Mesendoderm (in vitro differentiated cells): Measurements from ENCODE around the gene CREB3L1.
A peak's percentile ranks its signal among the peaks of the same experiment; 100 is the strongest.

Source experiments
- DNase-seq: peaks from one replicate; pipeline ENCODE4 v3.0.0; 2013
- H2AK5ac ChIP-seq: 2 replicates; pipeline ENCODE4 v1.6.1; 2013; ENCODE audit warnings: low read length, inconsistent platforms
- H2BK120ac ChIP-seq: 2 replicates; pipeline ENCODE4 v1.6.1; 2013; ENCODE audit warnings: low read depth, mild to moderate bottlenecking, low read length, moderate library complexity, mixed read lengths
- H2BK15ac ChIP-seq: replicated peaks from 2 replicates; pipeline ENCODE4 v1.6.1; 2013; ENCODE audit warnings: low read depth, mild to moderate bottlenecking, moderate library complexity
- H2BK5ac ChIP-seq: 2 replicates; pipeline ENCODE4 v1.6.1; 2013; ENCODE audit warnings: low read length, inconsistent platforms
- H3K18ac ChIP-seq: 2 replicates; pipeline ENCODE4 v1.6.1; 2013; ENCODE audit warnings: mild to moderate bottlenecking, low read length, mixed read lengths
- H3K23ac ChIP-seq: one replicate; pipeline ENCODE4 v1.6.1; 2013; ENCODE audit warnings: low read length
- H3K27ac ChIP-seq: 2 replicates; pipeline ENCODE4 v1.5.1; 2013; ENCODE audit warnings: low read depth, mild to moderate bottlenecking, inconsistent platforms, low read length, moderate library complexity
- H3K27me3 ChIP-seq: 2 replicates; pipeline ENCODE4 v1.6.1; 2013; ENCODE audit warnings: low read length, control low read depth, mild to moderate bottlenecking, inconsistent platforms; ENCODE audit not compliant: insufficient read depth, poor library complexity
- H3K36me3 ChIP-seq: 2 replicates; pipeline ENCODE4 v1.6.1; 2013; ENCODE audit warnings: low read length, inconsistent platforms; ENCODE audit not compliant: control insufficient read depth, insufficient read depth
- H3K4ac ChIP-seq: one replicate; pipeline ENCODE4 v1.6.1; 2013; ENCODE audit warnings: low read depth, mild to moderate bottlenecking, low read length, moderate library complexity
- H3K4me1 ChIP-seq: 2 replicates; pipeline ENCODE4 v1.6.1; 2013; ENCODE audit warnings: low read depth, low read length, inconsistent platforms; ENCODE audit not compliant: control insufficient read depth
- H3K4me2 ChIP-seq: 2 replicates; pipeline ENCODE4 v1.6.1; 2013; ENCODE audit warnings: low read length
- H3K4me3 ChIP-seq: 2 replicates; pipeline ENCODE4 v1.5.1; 2013; ENCODE audit warnings: mild to moderate bottlenecking, low read length
- H3K56ac ChIP-seq: one replicate; pipeline ENCODE4 v1.6.1; 2013; ENCODE audit warnings: low read length
- H3K79me1 ChIP-seq: 2 replicates; pipeline ENCODE4 v1.6.1; 2013; ENCODE audit warnings: low read length, inconsistent platforms
- H3K79me2 ChIP-seq: 2 replicates; pipeline ENCODE4 v1.6.1; 2013; ENCODE audit warnings: mild to moderate bottlenecking, low read length; ENCODE audit not compliant: control insufficient read depth, insufficient read depth
- H3K9ac ChIP-seq: 2 replicates; pipeline ENCODE4 v1.6.1; 2013; ENCODE audit warnings: low read length, inconsistent platforms
- H4K5ac ChIP-seq: one replicate; pipeline ENCODE4 v1.6.1; 2013; ENCODE audit warnings: low read length
- H4K8ac ChIP-seq: one replicate; pipeline ENCODE4 v1.6.1; 2013; ENCODE audit warnings: low read depth, mild to moderate bottlenecking, control low read depth, low read length, moderate library complexity
- WGBS: extraction: QIAGEN DNeasy Blood & Tissue Kit; methylation state at CpG from one replicate; pipeline ENCODE4 v1.1.7; 2013; ENCODE audit warnings: low lambda C conversion rate, missing lambda C conversion rate; ENCODE audit not compliant: insufficient coverage; ENCODE audit errors: extremely low coverage; 5-methylcytosine and 5-hydroxymethylcytosine counted together

CREB3L1 gene

GRCh38 chr11:46237248-46238077, 40.0 kb upstream of the CREB3L1 start:
- Histone ChIP-seq H4K8ac (no peak overlapping the region), H3K9ac (peak overlapping the region; percentile 48), H2BK120ac (no peak overlapping the region), H2BK5ac (no peak overlapping the region), H3K79me1 (no peaks in the 10 kb centered on the region), H3K23ac (no peak overlapping the region), H3K56ac (peak overlapping the region; percentile 84), H4K5ac (no peak overlapping the region), H3K36me3 (no peaks in the 10 kb centered on the region), H2AK5ac (no peak overlapping the region), H3K4me3 (peak overlapping the region; percentile 31), H2BK15ac (no peak overlapping the region), H3K4me2 (peak overlapping the region; percentile 82), H3K27me3 (peaks cover 3% of the 10 kb centered on the region), H3K27ac (peak overlapping the region; percentile 76), H3K4ac (no peak overlapping the region), H3K79me2 (no peaks in the 10 kb centered on the region), H3K4me1 (peaks cover under 1% of the 10 kb centered on the region), H3K18ac (peak overlapping the region; percentile 70)
- DNase-seq: peak; percentile 95
- no CpG with 5 or more reads among the region's 59 CpGs for WGBS

GRCh38 chr11:46238078-46238966, 39.1 kb upstream of the CREB3L1 start:
- H3K56ac ChIP-seq: peak overlapping the region; percentile 84
- peak overlapping the region; percentile 14 for H3K4me3 ChIP-seq
- peak overlapping the region; percentile 48 for H3K9ac ChIP-seq
- no peaks in the 10 kb centered on the region for H3K36me3 ChIP-seq
- peak overlapping the region; percentile 82 for H3K4me2 ChIP-seq
- no CpG with 5 or more reads among the region's 70 CpGs for WGBS
- peaks cover 3% of the 10 kb centered on the region for H3K27me3 ChIP-seq
- peak overlapping the region; percentile 12 for H3K23ac ChIP-seq
- H3K27ac ChIP-seq: peak overlapping the region; percentile 76
- H2AK5ac ChIP-seq: no peak overlapping the region
- no peak overlapping the region for H2BK5ac ChIP-seq
- no peak overlapping the region for H2BK120ac ChIP-seq
- H3K18ac ChIP-seq: peak overlapping the region; percentile 70
- no peak overlapping the region for H2BK15ac ChIP-seq
- peak; percentile 71 for DNase-seq
- no peaks in the 10 kb centered on the region for H3K79me2 ChIP-seq
- H3K79me1 ChIP-seq: no peaks in the 10 kb centered on the region
- H4K5ac ChIP-seq: no peak overlapping the region
- no peak overlapping the region for H4K8ac ChIP-seq
- peaks cover 4% of the 10 kb centered on the region for H3K4me1 ChIP-seq
- H3K4ac ChIP-seq: no peak overlapping the region

- Histone ChIP-seq H3K36me3 (no peaks in the 10 kb centered on the region), H2BK120ac (no peak overlapping the region), H2AK5ac (no peak overlapping the region), H3K79me1 (no peaks in the 10 kb centered on the region), H4K5ac (no peak overlapping the region), H2BK15ac (no peak overlapping the region), H3K4me2 (peak overlapping the region; percentile 82), H3K18ac (no peak overlapping the region), H4K8ac (no peak overlapping the region), H3K4ac (no peak overlapping the region), H3K4me1 (peaks cover 4% of the 10 kb centered on the region), H3K9ac (peak overlapping the region; percentile 33), H3K4me3 (no peak overlapping the region), H3K27ac (no peak overlapping the region), H2BK5ac (no peak overlapping the region), H3K79me2 (no peaks in the 10 kb centered on the region), H3K56ac (peak overlapping the region; percentile 84), H3K27me3 (peaks cover 3% of the 10 kb centered on the region), H3K23ac (peak overlapping the region; percentile 12)
- DNase-seq: peak; percentile 95
- no CpG with 5 or more reads among the region's 46 CpGs for WGBS
Observed at GRCh38 chr11:46238967-46239800, 38.3 kb upstream of the CREB3L1 start.

- Histone ChIP-seq H3K79me2 (no peaks in the 10 kb centered on the region), H3K27ac (no peak overlapping the region), H3K4ac (no peak overlapping the region), H4K8ac (no peak overlapping the region), H3K36me3 (no peaks in the 10 kb centered on the region), H3K18ac (no peak overlapping the region), H3K9ac (no peak overlapping the region), H3K4me1 (peaks cover 4% of the 10 kb centered on the region), H2BK120ac (no peak overlapping the region), H3K4me2 (no peak overlapping the region), H3K4me3 (no peak overlapping the region), H3K56ac (peak overlapping the region; percentile 29), H3K79me1 (no peaks in the 10 kb centered on the region), H3K27me3 (peaks cover 3% of the 10 kb centered on the region), H3K23ac (no peak overlapping the region), H2AK5ac (no peak overlapping the region), H2BK5ac (no peak overlapping the region), H4K5ac (no peak overlapping the region), H2BK15ac (no peak overlapping the region)
- DNase-seq: no peak
- no CpG with 5 or more reads among the region's 4 CpGs for WGBS
Observed at GRCh38 chr11:46239801-46240061, 37.7 kb upstream of the CREB3L1 start.

GRCh38 chr11:46240371-46240770, 37.1 kb upstream of the CREB3L1 start:
- Histone ChIP-seq H2BK15ac (no peak overlapping the region), H3K79me2 (no peaks in the 10 kb centered on the region), H3K79me1 (no peaks in the 10 kb centered on the region), H2AK5ac (no peak overlapping the region), H3K4me3 (no peak overlapping the region), H3K9ac (no peak overlapping the region), H3K27me3 (peaks cover 3% of the 10 kb centered on the region), H3K4ac (no peak overlapping the region), H3K56ac (no peak overlapping the region), H2BK5ac (no peak overlapping the region), H3K18ac (no peak overlapping the region), H3K27ac (no peak overlapping the region), H3K4me1 (peaks cover 4% of the 10 kb centered on the region), H2BK120ac (no peak overlapping the region), H3K23ac (no peak overlapping the region), H4K8ac (no peak overlapping the region), H3K36me3 (no peaks in the 10 kb centered on the region), H3K4me2 (no peak overlapping the region), H4K5ac (no peak overlapping the region)
- no peak for DNase-seq
- no CpG with 5 or more reads among the region's 2 CpGs for WGBS
